ENCODE data around the gene MMP24. TPM values are rescaled to one million over a fixed set of nuclear protein-coding genes. Genes with fewer than 3 reads are reported as not detected.

MMP24 gene
- total RNA-seq, 1 experiment from 2014 or later, result 13.0 TPM

DNA sequence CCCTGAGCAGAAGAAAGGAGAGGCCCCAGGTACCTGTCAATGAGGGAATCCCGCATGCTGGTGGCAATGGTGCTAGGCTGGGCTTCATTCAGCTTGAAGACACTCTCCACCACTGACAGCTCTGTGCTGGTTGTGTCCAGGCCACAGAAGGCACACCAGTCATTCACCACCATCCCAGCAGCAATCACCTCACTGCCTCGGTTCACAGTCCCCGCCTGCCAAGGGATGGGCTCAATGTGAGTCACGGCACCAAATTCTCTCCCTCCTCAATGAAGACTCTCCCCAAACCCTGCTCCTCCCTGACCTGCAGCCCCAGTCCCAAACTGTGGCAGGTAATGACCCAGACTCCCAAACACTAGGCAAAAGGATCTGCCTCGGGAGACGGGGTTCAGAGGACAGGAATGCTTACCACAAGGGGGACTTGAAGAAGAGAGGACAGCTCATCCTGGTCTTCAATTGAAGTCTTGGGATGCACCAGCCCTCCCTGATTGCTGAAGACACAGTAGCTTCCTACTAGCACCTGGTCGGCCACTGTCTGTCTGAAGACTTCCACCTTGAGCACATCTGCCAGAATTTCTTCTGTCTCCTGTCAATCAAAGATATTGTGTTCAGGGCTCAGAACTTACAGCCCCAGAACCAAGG, 53.2 kb downstream of the MMP24 start:
- Histone ChIP-seq H3K27me3 (replicated peaks; ENCODE audit: control insufficient read depth, insufficient read depth, low read length) (no peaks in the 10 kb centered on the region), H3K4me3 (ENCODE audit: low read depth, low read length) (no peak overlapping the region), H3K4me1 (peaks cover 9% of the 10 kb centered on the region), H3K36me3 (ENCODE audit: control insufficient read depth, insufficient read depth, low read length) (peaks cover 18% of the 10 kb centered on the region), H3K9me3 (no peaks in the 10 kb centered on the region)
- peaks cover 73% of the 10 kb centered on the region for H3K36me3 Mint-ChIP-seq (ENCODE audit: insufficient read depth, unreplicated experiment)
- intact Hi-C loops (cut with micrococcal nuclease; ENCODE audit: unreplicated experiment), result no loop called here
- no peaks in the 10 kb centered on the region for H3K27me3 Mint-ChIP-seq (ENCODE audit: insufficient read depth, unreplicated experiment)
- ChIA-PET POLR2A (interaction anchor here (0.5 to 0.6 kb wide), 2 partner anchors 277 to 450 kb away, joined by 3 to 5 read pairs; no protein-coding TSS in a partner anchor), CTCF (interaction anchor here (0.6 to 1.8 kb wide), 5 partner anchors 14 to 135 kb away, joined by 3 to 5 read pairs (median 3); no protein-coding TSS in a partner anchor)
- no peak for DNase-seq
- no TSS peak for BruUV-seq (replicated peaks)
- H3K4me1 Mint-ChIP-seq (ENCODE audit: low read depth, unreplicated experiment), result peaks cover 1% of the 10 kb centered on the region
- H3K27ac Mint-ChIP-seq (ENCODE audit: unreplicated experiment), result no peak overlapping the region
- no peaks in the 10 kb centered on the region for H3K9me3 Mint-ChIP-seq (ENCODE audit: unreplicated experiment)
- no peak for TF ChIP-seq CTCF (IDR thresholded peaks at IDR 0.05; ENCODE audit: insufficient read depth in 1 of 2, low read depth in 1 of 2, low read length in 1 of 2, severe bottlenecking in 1 of 2, unreplicated experiment in 1 of 2)
- no peak overlapping the region for H3K4me3 Mint-ChIP-seq (ENCODE audit: unreplicated experiment)

DNA sequence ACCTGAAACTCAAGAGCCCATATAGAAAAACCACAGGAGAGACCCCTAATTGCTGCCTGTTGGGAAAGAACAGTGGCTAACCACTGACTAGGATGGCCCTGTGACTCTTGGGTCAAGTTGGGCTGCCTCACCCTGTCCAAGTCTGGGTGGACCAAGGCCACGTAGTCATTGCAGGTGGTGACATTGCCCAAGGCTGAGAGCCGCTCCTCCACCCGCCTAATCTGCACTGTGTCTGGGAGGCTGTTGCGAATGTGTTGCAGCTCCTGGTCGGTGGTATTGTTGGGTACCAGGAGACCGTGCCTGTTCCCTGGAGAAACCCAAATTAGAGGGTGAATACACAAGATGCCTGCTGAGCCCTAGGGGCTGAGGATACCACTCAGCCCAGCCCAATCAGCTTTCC, 54.0 kb downstream of the MMP24 start:
- POLR2A ChIA-PET, result interaction anchor here (0.5 to 0.7 kb wide), 4 partner anchors 124 to 404 kb away, joined by 3 to 10 read pairs (median 6); partner anchors contain the start of gene ACSS2
- no TSS peak for BruUV-seq (replicated peaks)
- peaks cover 76% of the 10 kb centered on the region for H3K36me3 Mint-ChIP-seq (ENCODE audit: insufficient read depth, unreplicated experiment)

More for the DNA sequence above, 54.0 kb downstream of the MMP24 start:
- CTCF ChIA-PET, result interaction anchor here (1.2 to 1.8 kb wide), 2 partner anchors 14 to 47 kb away, joined by 4 to 5 read pairs; no protein-coding TSS in a partner anchor
- TF ChIP-seq CTCF (IDR thresholded peaks at IDR 0.05; ENCODE audit: insufficient read depth in 1 of 2, low read depth in 1 of 2, low read length in 1 of 2, severe bottlenecking in 1 of 2, unreplicated experiment in 1 of 2), result no peak
- Mint-ChIP-seq H3K4me3 (ENCODE audit: unreplicated experiment) (no peak overlapping the region), H3K4me1 (ENCODE audit: low read depth, unreplicated experiment) (peaks cover 10% of the 10 kb centered on the region), H3K27ac (ENCODE audit: unreplicated experiment) (no peak overlapping the region), H3K27me3 (ENCODE audit: insufficient read depth, unreplicated experiment) (no peaks in the 10 kb centered on the region), H3K9me3 (ENCODE audit: unreplicated experiment) (no peaks in the 10 kb centered on the region)
- H3K27me3 ChIP-seq (replicated peaks; ENCODE audit: control insufficient read depth, insufficient read depth, low read length), result no peaks in the 10 kb centered on the region
- no peak overlapping the region for H3K4me3 ChIP-seq (ENCODE audit: low read depth, low read length)
- no peak for DNase-seq
- H3K9me3 ChIP-seq, result no peaks in the 10 kb centered on the region
- H3K36me3 ChIP-seq (ENCODE audit: control insufficient read depth, insufficient read depth, low read length), result peaks cover 18% of the 10 kb centered on the region
- peaks cover 13% of the 10 kb centered on the region for H3K4me1 ChIP-seq
- intact Hi-C loops (cut with micrococcal nuclease; ENCODE audit: unreplicated experiment), result no loop called here

All from Caco-2 (cell line).